OCI-LY7 (cell line): ENCODE results near the gene COL5A1. TPM values are rescaled to one million over a fixed set of nuclear protein-coding genes. Genes with fewer than 3 reads are reported as not detected.

ENCODE experiments used
- BruUV-seq: library from RNA; stranded (reverse); fragments of 400-500 nt; replicated peaks from 2 replicates; lab custom pipeline; 2021; lab: Mats Ljungman, UMichigan
- CTCF ChIA-PET: fragments of 300-600 bp; sonication (Branson Sonifier 250); formaldehyde crosslinking; loops from one replicate; lab custom pipeline; 2022; ENCODE audit warnings: antibody characterized with exemption; ENCODE audit not compliant: unreplicated experiment; lab: Charles Lee
- POLR2A ChIA-PET: fragments of 300-600 bp; sonication (Branson Sonifier 250); formaldehyde crosslinking; loops from one replicate; lab custom pipeline; 2022; ENCODE audit warnings: antibody characterized with exemption; lab: Charles Lee
- DNase-seq: peaks from one replicate; pipeline ENCODE4 v3.0.0-alpha.2; 2015; ENCODE audit warnings: low spot score
- H2AFZ ChIP-seq: fragments of 200-600 bp; sonication (generic), shearing (Covaris generic); 2 replicates; pipeline ENCODE4 v1.6.1; 2014; ENCODE audit warnings: mild to moderate bottlenecking, antibody characterized with exemption, low read length, moderate library complexity
- H3K27ac ChIP-seq: fragments of 200-600 bp; sonication (generic); 2 replicates; pipeline ENCODE4 v1.5.1; 2014; ENCODE audit warnings: mixed run types, low read depth, mild to moderate bottlenecking, moderate library complexity, low read length, inconsistent platforms; ENCODE audit not compliant: poor library complexity, severe bottlenecking
- H3K36me3 ChIP-seq: fragments of 200-600 bp; sonication (generic); 2 replicates; pipeline ENCODE4 v1.6.1; 2014; ENCODE audit warnings: mild to moderate bottlenecking, antibody characterized with exemption, low read length, moderate library complexity, mixed read lengths; ENCODE audit not compliant: insufficient read depth
- H3K4me1 ChIP-seq: fragments of 200-600 bp; sonication (generic); 2 replicates; pipeline ENCODE4 v1.5.1; 2014; ENCODE audit warnings: mild to moderate bottlenecking, low read length; ENCODE audit not compliant: insufficient read depth, poor library complexity, severe bottlenecking
- H3K4me2 ChIP-seq: fragments of 200-600 bp; sonication (generic); 2 replicates; pipeline ENCODE4 v1.6.1; 2014; ENCODE audit warnings: mild to moderate bottlenecking, low read length
- H3K4me3 ChIP-seq: fragments of 200-600 bp; sonication (generic); 2 replicates; pipeline ENCODE4 v1.5.1; 2014; ENCODE audit warnings: mild to moderate bottlenecking, low read depth, low read length; ENCODE audit not compliant: poor library complexity, severe bottlenecking
- H3K79me2 ChIP-seq: fragments of 200-600 bp; sonication (generic); 2 replicates; pipeline ENCODE4 v1.6.1; 2016; ENCODE audit warnings: low read depth, mild to moderate bottlenecking, low read length, moderate library complexity, mixed read lengths; ENCODE audit not compliant: insufficient read depth
- H3K9me2 ChIP-seq: fragments of 200-600 bp; sonication (generic); 2 replicates; pipeline ENCODE4 v1.6.1; 2016; ENCODE audit warnings: mild to moderate bottlenecking, low read length, mixed read lengths; ENCODE audit not compliant: insufficient read depth
- H3K9me3 ChIP-seq: fragments of 200-600 bp; sonication (generic); 2 replicates; pipeline ENCODE4 v1.6.1; 2014; ENCODE audit warnings: mild to moderate bottlenecking, mixed run types, low read length, mixed read lengths
- H4K20me1 ChIP-seq: fragments of 200-600 bp; sonication (generic); 2 replicates; pipeline ENCODE4 v1.6.1; 2014; ENCODE audit warnings: mild to moderate bottlenecking, antibody characterized with exemption, low read length, moderate library complexity, mixed read lengths; ENCODE audit not compliant: insufficient read depth
- EZH2phosphoT487 ChIP-seq: fragments of 200-600 bp; sonication (generic); IDR thresholded peaks from 2 replicates; pipeline ENCODE4 v1.6.1; 2018; ENCODE audit warnings: low read depth, borderline replicate concordance, mild to moderate bottlenecking, mixed run types, antibody characterized with exemption, low read length, moderate library complexity, mixed read lengths
- intact Hi-C: fragments of 100-400 bp; cut with micrococcal nuclease; formaldehyde crosslinking; loops from one replicate; pipeline ENCODE4 v1.10.0; 2022; ENCODE audit not compliant: unreplicated experiment
- total RNA-seq, 2 experiments: library from RNA; depleted of rRNA in 1 of 2; stranded (reverse); fragments of >200 nt in 1 of 2; shearing (Covaris generic) in 1 of 2; gene quantifications; 2 replicates each; pipeline ENCODE4 v1.2.3, GENCODE V29; 2014 to 2022
- TF ChIP-seq, protein P1 (sequence below): fragments of 200-600 bp; sonication (generic); conservative IDR thresholded peaks from 2 replicates; pipeline ENCODE4 v1.5.1; 2014; ENCODE audit warnings: mild to moderate bottlenecking, antibody characterized with exemption, low read length, moderate library complexity, mixed read lengths

Gene COL5A1
- total RNA-seq, 2 experiments from 2014 or later = 12.2 to 28.6 TPM

DNA sequence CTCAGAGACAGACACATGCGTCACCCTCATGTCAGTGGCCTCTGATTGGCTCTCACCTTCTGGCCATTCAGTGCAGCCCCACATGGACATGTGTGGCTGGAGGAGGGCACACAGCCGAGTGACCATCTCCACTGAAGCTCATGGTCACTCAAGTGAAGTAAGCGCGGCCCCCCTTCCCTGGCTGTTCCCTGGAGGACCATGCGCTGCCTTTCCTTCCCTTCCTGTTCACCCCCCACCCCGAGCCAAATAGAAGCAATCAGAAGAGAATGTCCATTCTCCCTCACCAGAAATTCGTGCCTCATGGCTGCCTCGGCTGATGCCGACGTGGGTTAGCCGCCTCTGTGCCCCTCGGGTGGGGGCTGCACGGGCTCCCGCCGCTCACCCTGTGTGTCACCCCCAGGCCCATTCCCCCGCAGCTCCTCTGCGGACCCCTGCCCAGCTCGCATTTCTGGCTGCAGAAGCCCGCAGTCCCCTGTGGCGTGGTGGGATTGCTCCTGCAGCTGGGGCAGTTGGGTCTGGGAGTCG is 12.5 kb upstream of the COL5A1 start:
- H3K4me1 ChIP-seq = no peaks in the 10 kb centered on the region
- intact Hi-C loops = no loop called here
- no peak overlapping the region for H3K4me3 ChIP-seq
- no peak overlapping the region for H3K4me2 ChIP-seq
- TF ChIP-seq, protein P1, sequence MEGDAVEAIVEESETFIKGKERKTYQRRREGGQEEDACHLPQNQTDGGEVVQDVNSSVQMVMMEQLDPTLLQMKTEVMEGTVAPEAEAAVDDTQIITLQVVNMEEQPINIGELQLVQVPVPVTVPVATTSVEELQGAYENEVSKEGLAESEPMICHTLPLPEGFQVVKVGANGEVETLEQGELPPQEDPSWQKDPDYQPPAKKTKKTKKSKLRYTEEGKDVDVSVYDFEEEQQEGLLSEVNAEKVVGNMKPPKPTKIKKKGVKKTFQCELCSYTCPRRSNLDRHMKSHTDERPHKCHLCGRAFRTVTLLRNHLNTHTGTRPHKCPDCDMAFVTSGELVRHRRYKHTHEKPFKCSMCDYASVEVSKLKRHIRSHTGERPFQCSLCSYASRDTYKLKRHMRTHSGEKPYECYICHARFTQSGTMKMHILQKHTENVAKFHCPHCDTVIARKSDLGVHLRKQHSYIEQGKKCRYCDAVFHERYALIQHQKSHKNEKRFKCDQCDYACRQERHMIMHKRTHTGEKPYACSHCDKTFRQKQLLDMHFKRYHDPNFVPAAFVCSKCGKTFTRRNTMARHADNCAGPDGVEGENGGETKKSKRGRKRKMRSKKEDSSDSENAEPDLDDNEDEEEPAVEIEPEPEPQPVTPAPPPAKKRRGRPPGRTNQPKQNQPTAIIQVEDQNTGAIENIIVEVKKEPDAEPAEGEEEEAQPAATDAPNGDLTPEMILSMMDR = no peak
- no peak for TF ChIP-seq EZH2phosphoT487
- H3K36me3 ChIP-seq = no peaks in the 10 kb centered on the region
- H3K79me2 ChIP-seq = no peaks in the 10 kb centered on the region
- H3K9me3 ChIP-seq = no peaks in the 10 kb centered on the region
- ChIA-PET POLR2A (no interaction called here), CTCF (no interaction called here)
- no peaks in the 10 kb centered on the region for H3K9me2 ChIP-seq
- BruUV-seq = no TSS peak
- no peak overlapping the region for H2AFZ ChIP-seq
- no peaks in the 10 kb centered on the region for H4K20me1 ChIP-seq
- no peak for DNase-seq
- H3K27ac ChIP-seq = no peak overlapping the region

DNA sequence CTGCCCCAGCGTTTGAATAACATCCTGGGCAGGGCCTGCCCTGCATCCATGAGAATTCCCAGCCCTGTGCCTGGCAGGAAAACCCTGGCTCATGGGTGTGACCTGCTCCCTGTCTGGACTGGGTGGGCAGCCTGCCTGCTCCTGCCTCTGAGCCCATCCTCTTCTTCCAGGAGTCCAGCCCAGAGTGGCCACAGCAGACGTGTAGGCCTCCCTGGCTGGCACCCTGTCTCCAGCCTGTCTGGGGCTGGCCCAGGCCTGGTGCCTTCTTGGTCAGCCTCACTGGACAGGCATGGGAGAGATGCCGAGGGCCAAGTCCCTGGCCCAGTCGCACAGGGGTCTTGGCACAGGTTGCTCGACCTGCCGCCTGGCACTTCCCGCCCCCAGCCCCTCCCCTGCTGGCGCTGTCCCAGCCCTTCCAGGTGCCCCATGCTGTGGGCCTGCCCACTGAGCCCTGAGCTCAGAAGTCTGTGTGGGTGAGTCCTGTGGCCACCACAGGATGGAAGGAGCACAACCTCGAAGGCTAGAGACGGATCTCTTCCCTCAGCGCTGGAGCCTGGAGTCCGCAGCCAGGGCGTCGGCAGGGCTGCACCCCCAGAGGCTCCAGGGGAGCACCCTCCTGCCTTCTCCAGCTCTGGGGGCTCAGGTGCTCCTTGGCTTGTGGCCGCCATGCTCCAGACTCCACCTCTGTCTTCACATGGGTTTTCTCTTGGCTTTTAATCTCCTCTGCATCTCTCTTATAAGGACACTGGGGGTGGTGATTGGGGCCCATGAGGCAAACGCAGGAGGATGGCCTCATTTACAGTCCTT is 11.8 kb upstream of the COL5A1 start:
- H3K4me1 ChIP-seq = no peaks in the 10 kb centered on the region
- H3K9me3 ChIP-seq = no peaks in the 10 kb centered on the region
- no peak for DNase-seq
- no peak overlapping the region for H3K4me2 ChIP-seq
- no peak overlapping the region for H3K4me3 ChIP-seq
- H3K9me2 ChIP-seq = no peaks in the 10 kb centered on the region
- H3K79me2 ChIP-seq = no peaks in the 10 kb centered on the region
- H3K36me3 ChIP-seq = no peaks in the 10 kb centered on the region
- ChIA-PET POLR2A (no interaction called here), CTCF (no interaction called here)
- intact Hi-C loops = no loop called here
- BruUV-seq = no TSS peak
- H2AFZ ChIP-seq = no peak overlapping the region
- no peak overlapping the region for H3K27ac ChIP-seq
- H4K20me1 ChIP-seq = no peaks in the 10 kb centered on the region
- TF ChIP-seq, protein P1 = no peak
- TF ChIP-seq EZH2phosphoT487 = no peak

DNA sequence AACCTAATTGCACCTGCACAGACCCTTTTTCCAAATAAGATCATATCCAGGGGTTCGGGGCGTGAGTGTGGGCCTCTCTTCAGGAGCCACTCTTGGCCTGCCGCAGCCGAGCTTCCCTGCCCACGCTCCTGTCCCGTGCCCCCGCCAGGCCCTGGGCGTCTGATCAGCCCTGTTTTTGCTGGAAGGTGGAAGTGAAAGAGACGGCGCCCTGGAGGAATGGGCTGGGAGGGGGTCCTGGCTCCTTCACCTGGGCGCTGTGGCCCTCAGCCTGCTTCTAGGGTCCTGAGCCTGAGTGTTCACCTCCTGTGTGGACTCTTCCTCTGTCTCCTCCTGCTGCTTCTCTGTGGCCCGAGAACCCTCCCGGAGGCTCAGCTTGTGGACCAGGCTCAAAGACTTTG is 11.2 kb upstream of the COL5A1 start:
- Histone ChIP-seq H3K9me3 (no peaks in the 10 kb centered on the region), H3K4me2 (no peak overlapping the region), H3K9me2 (no peaks in the 10 kb centered on the region), H4K20me1 (no peaks in the 10 kb centered on the region), H2AFZ (no peak overlapping the region), H3K27ac (no peak overlapping the region), H3K79me2 (no peaks in the 10 kb centered on the region), H3K4me3 (no peak overlapping the region), H3K36me3 (no peaks in the 10 kb centered on the region), H3K4me1 (no peaks in the 10 kb centered on the region)
- no peak for DNase-seq
- ChIA-PET CTCF (no interaction called here), POLR2A (no interaction called here)
- no TSS peak for BruUV-seq
- TF ChIP-seq, protein P1 = no peak
- TF ChIP-seq EZH2phosphoT487 = no peak
- intact Hi-C loops = no loop called here
